Transverse colon (tissue), 4 donors: ENCODE data around the gene OS9.
"Not testable (repeated sequence)": the region's sequence is repeated elsewhere in the genome, so short reads cannot be mapped to it uniquely, and the experiment has no call there.

ENCODE experiments used
- EP300 ChIP-seq: sonication (generic); formaldehyde crosslinking; IDR thresholded peaks from one replicate; pipeline ENCODE4 v1.6.1; 2017; ENCODE audit warnings: antibody characterized with exemption, low read depth
- POLR2A ChIP-seq: fragments of 450-650 bp; IDR thresholded peaks from one replicate; pipeline ENCODE4 v1.6.1; 2016; ENCODE audit warnings: antibody characterized with exemption, mild to moderate bottlenecking, moderate library complexity
- POLR2AphosphoS5 ChIP-seq, 3 donors: sonication (generic); formaldehyde crosslinking; IDR thresholded peaks; one replicate each; pipeline ENCODE4 v1.6.1; 2016; ENCODE audit warnings: antibody characterized with exemption in 3 of 3
- TF ChIP-seq, protein P1 (sequence below), 5 experiments: fragments of 200-600 bp in 3 of 5; fragments of 450-650 bp in 2 of 5; sonication (generic) in 3 of 5; IDR thresholded peaks; 1 replicate in 2 of 5; 2 replicates in 3 of 5; pipeline ENCODE4 v1.5.1; 2016 to 2017; ENCODE audit warnings: antibody characterized with exemption in 5 of 5, inconsistent platforms in 3 of 5, mild to moderate bottlenecking in 2 of 5, moderate library complexity in 1 of 5

DNA sequence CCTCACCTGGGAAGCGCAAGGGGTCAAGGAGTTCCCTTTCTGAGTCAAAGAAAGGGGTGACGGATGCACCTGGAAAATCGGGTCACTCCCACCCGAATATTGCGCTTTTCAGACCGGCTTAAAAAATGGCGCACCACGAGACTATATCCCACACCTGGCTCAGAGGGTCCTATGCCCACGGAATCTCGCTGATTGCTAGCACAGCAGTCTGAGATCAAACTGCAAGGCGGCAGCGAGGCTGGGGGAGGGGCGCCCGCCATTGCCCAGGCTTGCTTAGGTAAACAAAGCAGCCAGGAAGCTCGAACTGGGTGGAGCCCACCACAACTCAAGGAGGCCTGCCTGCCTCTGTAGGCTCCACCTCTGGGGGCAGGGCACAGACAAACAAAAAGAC lies 47.3 kb upstream of the OS9 start:
- TF ChIP-seq, protein P1, sequence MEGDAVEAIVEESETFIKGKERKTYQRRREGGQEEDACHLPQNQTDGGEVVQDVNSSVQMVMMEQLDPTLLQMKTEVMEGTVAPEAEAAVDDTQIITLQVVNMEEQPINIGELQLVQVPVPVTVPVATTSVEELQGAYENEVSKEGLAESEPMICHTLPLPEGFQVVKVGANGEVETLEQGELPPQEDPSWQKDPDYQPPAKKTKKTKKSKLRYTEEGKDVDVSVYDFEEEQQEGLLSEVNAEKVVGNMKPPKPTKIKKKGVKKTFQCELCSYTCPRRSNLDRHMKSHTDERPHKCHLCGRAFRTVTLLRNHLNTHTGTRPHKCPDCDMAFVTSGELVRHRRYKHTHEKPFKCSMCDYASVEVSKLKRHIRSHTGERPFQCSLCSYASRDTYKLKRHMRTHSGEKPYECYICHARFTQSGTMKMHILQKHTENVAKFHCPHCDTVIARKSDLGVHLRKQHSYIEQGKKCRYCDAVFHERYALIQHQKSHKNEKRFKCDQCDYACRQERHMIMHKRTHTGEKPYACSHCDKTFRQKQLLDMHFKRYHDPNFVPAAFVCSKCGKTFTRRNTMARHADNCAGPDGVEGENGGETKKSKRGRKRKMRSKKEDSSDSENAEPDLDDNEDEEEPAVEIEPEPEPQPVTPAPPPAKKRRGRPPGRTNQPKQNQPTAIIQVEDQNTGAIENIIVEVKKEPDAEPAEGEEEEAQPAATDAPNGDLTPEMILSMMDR (IDR thresholded peaks at IDR 0.05), result not testable (repeated sequence)
- TF ChIP-seq POLR2A; EP300; POLR2AphosphoS5 (IDR thresholded peaks at IDR 0.05): not testable (repeated sequence)
